Measurements from ENCODE around the gene NEU1.
"Not testable (repeated sequence)": the region's sequence is repeated elsewhere in the genome, so short reads cannot be mapped to it uniquely, and the experiment has no call there.

Gene NEU1

DNA sequence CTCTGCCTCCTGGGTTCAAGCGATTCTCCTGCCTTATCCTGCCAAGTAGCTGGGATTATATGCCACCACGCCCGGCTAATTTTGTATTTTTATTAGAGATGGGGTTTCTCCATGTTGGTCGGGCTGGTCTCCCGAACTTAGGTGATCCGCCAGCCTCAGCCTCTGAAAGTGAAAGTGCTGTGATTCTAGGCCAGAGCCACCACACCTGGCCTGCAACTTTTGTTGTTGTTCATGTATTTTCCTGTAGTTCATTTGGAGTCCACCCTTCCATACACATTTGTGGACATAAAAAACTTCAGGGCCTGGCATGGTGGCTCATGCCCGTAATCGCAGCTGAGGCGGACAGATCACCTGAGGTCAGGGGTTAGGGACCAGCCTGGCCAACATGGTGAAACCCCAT, 20.6 kb downstream of the NEU1 start:
- peak overlapping the region; percentile 41 for H3K27ac Mint-ChIP-seq
- no peaks in the 10 kb centered on the region for H3K27me3 Mint-ChIP-seq
- H3K36me3 Mint-ChIP-seq = peaks cover 12% of the 10 kb centered on the region
- no peaks in the 10 kb centered on the region for H3K9me3 Mint-ChIP-seq
- H3K4me1 Mint-ChIP-seq = peaks cover 16% of the 10 kb centered on the region
- H3K4me3 Mint-ChIP-seq = no peak overlapping the region

DNA sequence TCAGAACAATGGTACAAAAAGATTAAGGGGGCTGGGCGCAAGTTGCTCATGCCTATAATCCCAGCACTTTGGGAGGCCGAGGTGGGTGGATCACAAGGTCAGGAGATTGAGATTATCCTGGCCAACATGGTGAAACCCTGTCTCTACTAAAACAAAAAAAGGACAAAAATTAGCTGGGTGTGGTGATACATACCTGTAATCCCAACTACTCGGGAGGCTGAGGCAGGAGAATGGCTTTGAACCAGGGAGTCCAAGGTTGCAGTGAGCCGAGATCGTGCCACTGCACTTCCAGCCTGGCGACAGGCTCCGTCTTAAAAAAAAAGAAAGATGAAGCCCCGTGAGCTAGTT, 22.9 kb downstream of the NEU1 start:
- Mint-ChIP-seq H3K36me3 (peaks cover 31% of the 10 kb centered on the region), H3K4me3 (peak overlapping the region; percentile 76), H3K4me1 (peaks cover 23% of the 10 kb centered on the region)
- not testable (repeated sequence) for H3K9me3 Mint-ChIP-seq, H3K27me3 Mint-ChIP-seq, H3K27ac Mint-ChIP-seq

DNA sequence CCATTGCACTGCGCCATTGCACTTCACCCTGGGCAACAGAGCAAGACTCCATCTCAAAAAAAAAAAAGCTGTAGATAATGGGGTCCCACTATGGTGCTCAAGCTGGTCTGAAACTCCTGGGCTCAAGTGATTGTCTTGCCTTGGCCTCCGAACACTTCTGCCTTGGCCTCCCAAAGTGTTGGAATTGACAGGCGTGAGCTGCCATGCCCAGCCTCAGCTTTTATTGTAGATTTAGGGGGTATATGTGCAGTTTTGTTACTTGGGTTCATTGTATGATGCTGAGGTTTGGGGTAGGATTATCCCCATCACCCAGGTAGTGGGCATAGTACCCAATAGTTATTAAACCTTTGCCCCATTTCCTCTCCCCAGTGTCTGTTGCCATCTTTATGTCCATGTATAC, 23.7 kb downstream of the NEU1 start:
- no peaks in the 10 kb centered on the region for H3K27me3 Mint-ChIP-seq
- H3K4me3 Mint-ChIP-seq = peak overlapping the region; percentile 76
- peaks cover 25% of the 10 kb centered on the region for H3K4me1 Mint-ChIP-seq
- H3K9me3 Mint-ChIP-seq = no peaks in the 10 kb centered on the region
- peaks cover 31% of the 10 kb centered on the region for H3K36me3 Mint-ChIP-seq
- peak overlapping the region; percentile 70 for H3K27ac Mint-ChIP-seq

DNA sequence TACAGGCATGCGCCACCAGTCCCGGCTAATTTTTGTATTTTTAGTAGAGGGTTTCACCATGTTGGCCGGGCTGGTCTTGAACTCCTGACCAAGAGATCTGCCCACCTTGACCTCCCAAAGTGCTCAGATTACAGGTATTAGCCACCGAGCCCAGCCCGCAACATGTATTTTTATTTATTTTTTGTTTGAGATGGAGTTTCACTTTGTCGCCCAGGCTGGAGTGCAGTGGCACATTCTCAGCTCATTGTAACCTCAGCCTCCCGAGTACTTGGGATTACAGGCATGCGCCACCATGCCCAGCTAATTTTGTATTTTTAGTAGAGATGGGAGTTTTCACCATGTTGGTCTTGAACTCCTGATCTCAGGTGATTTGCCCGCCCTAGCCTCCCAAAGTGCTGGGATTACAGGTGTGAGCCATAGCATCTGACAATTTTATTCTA, 24.5 kb downstream of the NEU1 start:
- not testable (repeated sequence) for H3K27me3 Mint-ChIP-seq, H3K9me3 Mint-ChIP-seq, H3K27ac Mint-ChIP-seq
- H3K4me3 Mint-ChIP-seq = peak overlapping the region; percentile 100
- H3K4me1 Mint-ChIP-seq = peaks cover 25% of the 10 kb centered on the region
- peaks cover 31% of the 10 kb centered on the region for H3K36me3 Mint-ChIP-seq

DNA sequence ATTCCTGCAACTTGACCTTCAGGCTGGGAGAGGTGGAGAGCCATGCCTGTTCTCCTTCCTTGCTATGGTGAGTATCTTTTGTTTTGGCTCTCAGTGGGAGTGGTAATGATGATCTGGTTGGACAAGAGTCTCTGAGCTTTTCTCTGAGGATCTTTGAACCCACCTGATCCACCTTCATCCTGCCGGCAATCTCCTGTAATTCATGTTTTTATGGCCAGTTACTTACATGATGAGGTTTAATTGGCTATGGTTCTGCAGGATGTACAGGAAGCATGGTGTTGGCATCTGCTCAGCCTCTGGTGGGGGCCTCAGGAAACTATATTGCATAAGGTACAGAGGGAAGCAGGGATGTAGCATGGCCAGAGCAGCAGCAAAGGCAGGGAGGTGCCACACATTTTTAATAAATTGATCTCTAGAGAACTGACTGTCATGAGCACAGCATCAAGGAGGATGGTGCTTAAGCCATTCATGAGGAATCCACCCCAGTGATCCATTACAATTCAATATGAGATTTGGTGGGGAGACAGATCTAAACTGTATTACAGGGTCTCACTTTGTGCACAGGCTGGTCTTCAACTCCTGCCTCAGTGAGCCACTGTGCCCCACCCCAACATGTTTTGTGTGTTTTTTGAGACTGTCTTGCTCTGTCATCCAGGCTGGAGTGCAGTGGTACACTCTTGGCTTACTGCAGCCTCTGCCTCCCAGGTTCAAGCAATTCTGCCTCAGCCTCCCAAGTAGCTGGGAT, 25.1 kb downstream of the NEU1 start:
- H3K27me3 Mint-ChIP-seq = no peaks in the 10 kb centered on the region
- H3K4me1 Mint-ChIP-seq = peaks cover 25% of the 10 kb centered on the region
- H3K9me3 Mint-ChIP-seq = no peaks in the 10 kb centered on the region
- H3K4me3 Mint-ChIP-seq = peak overlapping the region; percentile 100
- peaks cover 31% of the 10 kb centered on the region for H3K36me3 Mint-ChIP-seq
- H3K27ac Mint-ChIP-seq = peak overlapping the region; percentile 100

DNA sequence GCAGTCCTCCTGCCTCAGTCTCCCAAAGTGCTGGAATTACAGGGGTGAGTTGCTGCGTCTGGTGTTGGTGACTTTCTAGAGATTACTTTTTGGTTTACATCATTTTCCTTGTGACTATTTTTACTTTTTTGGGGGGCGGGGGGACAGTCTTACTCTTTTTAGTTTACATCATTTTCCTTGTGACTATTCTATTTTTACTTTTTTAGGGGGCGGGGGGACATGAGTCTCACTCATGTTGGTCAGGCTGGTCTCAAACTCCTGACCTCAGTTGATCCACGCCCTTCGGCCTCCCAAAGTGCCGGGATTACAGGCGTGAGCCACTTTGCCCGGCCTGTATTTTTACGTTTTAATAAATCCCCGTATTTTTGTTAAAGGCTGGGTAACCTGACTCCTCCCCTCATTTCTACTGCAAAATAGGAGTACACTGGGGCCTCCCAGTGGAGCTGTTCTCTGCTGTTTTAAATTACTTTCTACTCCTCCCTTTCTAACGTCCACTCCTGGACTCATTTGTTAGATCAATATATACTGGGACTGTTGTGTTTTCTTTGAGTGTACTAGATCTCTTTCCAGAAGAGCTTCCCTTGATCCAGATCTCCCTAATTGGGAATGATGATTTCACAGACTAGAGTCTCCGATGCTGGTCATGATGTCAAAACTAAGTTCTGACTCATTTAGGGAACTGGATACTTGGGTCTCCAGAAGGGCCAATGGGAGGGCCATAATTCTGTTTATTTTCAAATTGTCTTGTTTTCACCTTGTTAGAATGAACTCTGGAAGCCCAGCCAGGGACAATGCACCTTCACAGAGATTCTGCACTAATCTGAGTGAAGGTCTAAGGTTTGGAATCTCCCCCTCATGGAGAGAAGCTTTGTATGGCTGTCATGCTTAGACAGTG, 25.9 kb downstream of the NEU1 start:
- H3K4me3 Mint-ChIP-seq = peak overlapping the region; percentile 100
- no peaks in the 10 kb centered on the region for H3K9me3 Mint-ChIP-seq
- peaks cover 25% of the 10 kb centered on the region for H3K4me1 Mint-ChIP-seq
- H3K27me3 Mint-ChIP-seq = no peaks in the 10 kb centered on the region
- H3K36me3 Mint-ChIP-seq = peaks cover 31% of the 10 kb centered on the region
- H3K27ac Mint-ChIP-seq = peak overlapping the region; percentile 100

DNA sequence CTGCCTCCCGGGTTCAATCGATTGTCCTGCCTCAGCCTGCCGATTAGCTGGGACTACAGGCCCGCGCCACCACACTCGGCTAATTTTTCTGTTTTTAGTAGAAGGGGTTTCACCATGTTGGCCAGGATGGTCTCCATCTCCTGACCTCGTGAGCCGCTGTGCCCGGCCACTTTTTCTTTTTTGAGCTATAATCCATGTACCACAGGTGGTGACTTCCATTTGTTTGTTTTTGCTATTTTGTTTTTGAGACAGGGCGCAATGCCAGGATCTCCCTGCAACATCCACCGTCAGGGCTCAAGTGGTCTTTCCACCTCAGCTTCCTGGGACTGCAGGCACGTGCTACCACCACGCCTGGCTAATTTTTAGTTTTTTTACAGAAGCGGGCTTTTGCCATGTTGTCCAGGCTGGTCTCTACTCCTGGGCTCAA, 26.6 kb downstream of the NEU1 start:
- Mint-ChIP-seq H3K27me3 (no peaks in the 10 kb centered on the region), H3K4me1 (peaks cover 27% of the 10 kb centered on the region), H3K4me3 (peak overlapping the region; percentile 100), H3K27ac (peak overlapping the region; percentile 100), H3K9me3 (no peaks in the 10 kb centered on the region), H3K36me3 (peaks cover 31% of the 10 kb centered on the region)

DNA sequence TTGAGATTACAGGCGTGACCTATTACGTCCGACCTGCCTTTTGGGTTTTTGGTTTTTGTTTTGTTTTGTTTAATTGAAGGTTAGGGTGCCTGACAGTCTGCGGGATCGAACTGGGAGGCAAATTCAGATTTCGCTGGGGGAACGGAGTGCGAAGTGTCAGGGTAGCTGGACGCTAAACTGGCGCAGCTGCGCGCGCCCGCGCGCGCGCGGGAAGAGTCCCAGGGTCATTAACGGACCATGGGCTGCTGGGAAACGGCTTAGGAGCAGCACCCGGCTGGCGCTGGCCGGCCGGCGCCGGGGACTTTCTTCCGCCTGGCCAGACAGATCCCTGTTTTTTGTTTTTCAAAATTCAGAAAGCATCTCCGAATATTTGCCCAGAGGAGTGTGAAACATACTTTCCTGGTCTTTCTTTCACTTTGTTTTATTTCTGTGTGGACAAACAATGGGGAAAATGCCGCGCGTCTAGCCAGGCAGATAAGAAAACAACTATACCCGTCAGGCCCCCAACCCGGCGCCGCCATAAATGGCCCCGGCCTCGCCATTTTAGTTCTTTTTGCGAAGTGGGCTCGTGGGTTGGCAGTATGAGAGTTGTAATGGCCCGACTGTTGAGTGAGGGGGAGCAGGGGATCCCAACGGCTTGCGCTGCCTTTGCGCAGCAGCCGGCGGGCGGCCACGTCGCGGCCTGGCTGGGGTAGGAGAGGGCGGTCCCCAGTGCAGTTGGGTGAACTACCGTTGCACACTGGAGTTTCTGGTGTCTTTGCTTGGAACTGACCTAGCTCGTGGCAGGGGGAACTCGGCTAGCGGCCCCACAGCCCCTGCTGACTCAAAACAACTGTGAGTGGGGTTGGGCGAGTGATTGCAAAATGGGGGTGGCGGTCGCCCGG, 28.0 kb downstream of the NEU1 start:
- peak overlapping the region; percentile 100 for H3K4me3 Mint-ChIP-seq
- H3K4me1 Mint-ChIP-seq = peaks cover 33% of the 10 kb centered on the region

DNA sequence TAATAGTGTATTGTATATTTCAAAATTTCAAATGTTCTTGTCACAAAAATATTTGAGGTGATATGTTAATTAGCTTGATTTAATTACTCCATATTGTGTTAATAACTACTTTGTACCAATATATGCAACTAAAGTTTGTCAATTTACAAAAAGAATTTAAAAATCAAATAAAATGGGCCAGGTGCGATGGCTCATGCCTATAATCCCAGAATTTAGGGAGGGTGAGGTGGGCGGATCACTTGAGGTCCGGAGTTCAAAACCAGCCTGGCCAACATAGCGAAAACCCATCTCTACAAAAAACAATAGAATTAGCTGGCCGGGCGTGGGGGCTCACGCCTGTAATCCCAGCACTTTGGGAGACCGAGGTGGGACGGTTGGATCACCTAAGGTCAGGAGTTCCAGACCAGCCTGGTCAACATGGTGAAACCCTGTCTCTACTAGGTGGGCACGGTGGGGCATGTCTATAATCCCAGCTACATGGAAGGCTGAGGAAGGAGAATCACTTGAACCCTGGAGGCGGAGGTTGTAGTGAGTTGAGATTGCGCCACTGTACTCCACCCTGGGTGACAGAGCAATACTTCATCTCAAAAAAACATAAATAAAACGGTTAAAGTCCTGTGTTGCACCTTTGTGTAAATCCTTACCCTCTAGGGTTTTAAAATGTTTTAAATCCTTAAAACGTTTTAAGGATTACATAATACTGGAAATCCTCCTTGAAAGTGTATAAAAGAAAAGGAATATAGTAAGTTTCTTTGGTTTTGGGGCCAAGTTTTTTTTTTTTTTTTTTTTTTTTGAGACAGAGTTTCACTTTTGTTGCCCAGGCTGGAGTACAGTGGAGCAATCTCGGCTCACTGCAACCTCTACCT, 31.0 kb downstream of the NEU1 start:
- Mint-ChIP-seq H3K4me1 (peaks cover 19% of the 10 kb centered on the region), H3K27ac (no peak overlapping the region), H3K27me3 (no peaks in the 10 kb centered on the region), H3K36me3 (peaks cover 17% of the 10 kb centered on the region), H3K9me3 (no peaks in the 10 kb centered on the region), H3K4me3 (peak overlapping the region; percentile 96)

More for the DNA sequence above, 28.0 kb downstream of the NEU1 start:
- H3K27ac Mint-ChIP-seq = peak overlapping the region; percentile 100
- no peaks in the 10 kb centered on the region for H3K27me3 Mint-ChIP-seq
- H3K9me3 Mint-ChIP-seq = no peaks in the 10 kb centered on the region
- H3K36me3 Mint-ChIP-seq = peaks cover 33% of the 10 kb centered on the region

DNA sequence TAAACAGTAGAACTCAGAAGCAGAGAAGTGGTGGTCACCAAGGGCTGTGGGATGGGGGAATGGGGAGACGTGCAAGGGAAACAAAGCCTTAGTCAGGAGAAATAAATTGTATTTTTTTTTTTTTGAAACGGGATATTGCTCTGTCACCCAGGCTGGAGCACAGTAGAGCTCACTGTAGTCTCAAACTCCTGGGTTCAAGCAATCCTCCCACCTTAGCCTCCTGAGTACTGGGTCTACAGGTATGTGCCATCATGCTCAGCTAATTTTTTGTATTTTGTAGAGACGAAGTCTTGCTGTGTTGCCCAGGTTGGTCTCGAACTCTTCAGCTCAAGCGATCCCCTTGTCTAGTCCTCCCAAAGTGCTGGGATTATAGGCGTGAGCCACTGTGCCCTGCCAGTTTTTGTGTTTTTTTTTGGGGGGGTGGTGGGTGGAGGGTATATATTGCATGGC, 31.7 kb downstream of the NEU1 start:
- H3K4me3 Mint-ChIP-seq = peak overlapping the region; percentile 96
- peaks cover 19% of the 10 kb centered on the region for H3K4me1 Mint-ChIP-seq
- H3K9me3 Mint-ChIP-seq = no peaks in the 10 kb centered on the region
- H3K27me3 Mint-ChIP-seq = no peaks in the 10 kb centered on the region
- H3K27ac Mint-ChIP-seq = peak overlapping the region; percentile 91
- H3K36me3 Mint-ChIP-seq = peaks cover 10% of the 10 kb centered on the region

DNA sequence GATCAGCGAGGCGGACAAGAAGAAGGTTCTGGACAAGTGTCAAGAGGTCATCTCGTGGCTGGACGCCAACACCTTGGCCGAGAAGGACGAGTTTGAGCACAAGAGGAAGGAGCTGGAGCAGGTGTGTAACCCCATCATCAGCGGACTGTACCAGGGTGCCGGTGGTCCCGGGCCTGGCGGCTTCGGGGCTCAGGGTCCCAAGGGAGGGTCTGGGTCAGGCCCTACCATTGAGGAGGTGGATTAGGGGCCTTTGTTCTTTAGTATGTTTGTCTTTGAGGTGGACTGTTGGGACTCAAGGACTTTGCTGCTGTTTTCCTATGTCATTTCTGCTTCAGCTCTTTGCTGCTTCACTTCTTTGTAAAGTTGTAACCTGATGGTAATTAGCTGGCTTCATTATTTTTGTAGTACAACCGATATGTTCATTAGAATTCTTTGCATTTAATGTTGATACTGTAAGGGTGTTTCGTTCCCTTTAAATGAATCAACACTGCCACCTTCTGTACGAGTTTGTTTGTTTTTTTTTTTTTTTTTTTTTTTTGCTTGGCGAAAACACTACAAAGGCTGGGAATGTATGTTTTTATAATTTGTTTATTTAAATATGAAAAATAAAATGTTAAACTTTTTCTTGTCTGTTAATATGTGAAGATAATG, 32.9 kb downstream of the NEU1 start:
- no peaks in the 10 kb centered on the region for H3K27me3 Mint-ChIP-seq
- H3K4me3 Mint-ChIP-seq = peak overlapping the region; percentile 96
- peaks cover 26% of the 10 kb centered on the region for H3K4me1 Mint-ChIP-seq
- H3K9me3 Mint-ChIP-seq = no peaks in the 10 kb centered on the region
- H3K27ac Mint-ChIP-seq = peak overlapping the region; percentile 42
- peaks cover 3% of the 10 kb centered on the region for H3K36me3 Mint-ChIP-seq

DNA sequence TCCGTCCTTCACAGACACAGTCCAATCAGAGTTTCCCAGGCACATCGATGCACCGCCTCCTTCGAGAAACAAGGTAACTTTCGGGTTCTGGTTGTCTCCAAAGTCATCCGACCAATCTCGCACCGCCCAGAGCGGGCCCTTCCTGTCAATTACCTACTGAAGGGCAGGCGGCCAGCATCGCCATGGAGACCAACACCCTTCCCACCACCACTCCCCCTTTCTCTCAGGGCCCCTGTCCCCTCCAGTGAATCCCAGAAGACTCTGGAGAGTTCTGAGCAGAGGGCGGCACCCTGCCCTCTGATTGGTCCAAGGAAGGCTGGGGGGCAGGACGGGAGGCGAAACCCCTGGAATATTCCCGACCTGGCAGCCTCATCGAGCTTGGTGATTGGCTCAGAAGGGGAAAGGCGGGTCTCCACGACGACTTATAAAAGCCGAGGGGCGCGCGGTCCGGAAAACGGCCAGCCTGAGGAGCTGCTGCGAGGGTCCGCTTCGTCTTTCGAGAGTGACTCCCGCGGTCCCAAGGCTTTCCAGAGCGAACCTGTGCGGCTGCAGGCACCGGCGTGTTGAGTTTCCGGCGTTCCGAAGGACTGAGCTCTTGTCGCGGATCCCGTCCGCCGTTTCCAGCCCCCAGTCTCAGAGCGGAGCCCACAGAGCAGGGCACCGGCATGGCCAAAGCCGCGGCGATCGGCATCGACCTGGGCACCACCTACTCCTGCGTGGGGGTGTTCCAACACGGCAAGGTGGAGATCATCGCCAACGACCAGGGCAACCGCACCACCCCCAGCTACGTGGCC, 35.1 kb downstream of the NEU1 start, which contains the start of gene HSPA1B:
Gene HSPA1B, plus strand, starts transcription at position 453 of the 794 bp plus-strand sequence. Its CDS starts 213 bp downstream, at position 666.
- Mint-ChIP-seq H3K36me3 (peaks cover 2% of the 10 kb centered on the region), H3K4me3 (peak within 1 kb of the TSS; percentile 93), H3K27ac (peak within 1 kb of the TSS; percentile 97), H3K9me3 (no peaks in the 10 kb centered on the region), H3K27me3 (no peaks in the 10 kb centered on the region), H3K4me1 (peaks cover 38% of the 10 kb centered on the region)

DNA sequence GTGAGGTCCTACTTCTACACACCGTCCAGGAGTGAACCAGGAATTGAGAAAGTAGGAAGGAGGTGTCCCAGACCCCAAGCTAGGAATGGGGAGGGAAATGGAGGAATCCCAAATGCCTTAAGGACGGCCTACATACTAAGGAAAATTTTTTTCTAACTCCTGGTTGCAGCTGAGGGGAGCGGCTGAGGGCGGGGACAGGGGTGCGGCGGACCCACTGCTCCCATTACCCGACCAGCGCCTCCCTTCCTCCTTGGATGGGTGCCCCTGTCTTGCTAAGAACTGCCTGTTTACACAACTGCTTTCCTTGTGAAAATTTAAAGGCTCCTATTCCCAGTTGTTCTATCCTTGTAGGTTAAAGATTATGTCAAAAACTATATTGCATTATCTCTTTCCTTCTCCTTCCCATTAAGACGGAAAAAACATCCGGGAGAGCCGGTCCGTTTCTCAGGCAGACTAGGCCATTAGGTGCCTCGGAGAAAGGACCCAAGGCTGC, 35.8 kb downstream of the NEU1 start:
- peak overlapping the region; percentile 93 for H3K4me3 Mint-ChIP-seq
- H3K27ac Mint-ChIP-seq = peak overlapping the region; percentile 97
- peaks cover 2% of the 10 kb centered on the region for H3K36me3 Mint-ChIP-seq
- no peaks in the 10 kb centered on the region for H3K9me3 Mint-ChIP-seq
- H3K4me1 Mint-ChIP-seq = peaks cover 44% of the 10 kb centered on the region
- no peaks in the 10 kb centered on the region for H3K27me3 Mint-ChIP-seq
